ENCODE measurements around the gene TRRAP.
"Not testable (repeated sequence)": the region's sequence is repeated elsewhere in the genome, so short reads cannot be mapped to it uniquely, and the experiment has no call there.

The TRRAP gene

GRCh38 chr7:98868450-98868849 is 9.9 kb upstream of the TRRAP start:
- no peak for FAIRE-seq

GRCh38 chr7:98869027-98869596 is 9.2 kb upstream of the TRRAP start:
- no peak for FAIRE-seq

GRCh38 chr7:98869597-98870120 is 8.7 kb upstream of the TRRAP start, which contains the start of gene TMEM130:
Gene TMEM130 (minus strand): TSS chr7:98870014. CDS start chr7:98869861, 153 bp downstream.
- FAIRE-seq: no peak

GRCh38 chr7:98870121-98870651 is 8.1 kb upstream of the TRRAP start:
- FAIRE-seq: no peak

GRCh38 chr7:98870807-98871491 is 7.4 kb upstream of the TRRAP start:
- FAIRE-seq: no peak

- FAIRE-seq: no peak
Measured at GRCh38 chr7:98872328-98872924, 5.9 kb upstream of the TRRAP start.

GRCh38 chr7:98873610-98874009 is 4.7 kb upstream of the TRRAP start:
- not testable (repeated sequence) for FAIRE-seq

GRCh38 chr7:98874942-98875341 is 3.4 kb upstream of the TRRAP start:
- no peak for FAIRE-seq

- FAIRE-seq: no peak
Measured at GRCh38 chr7:98875501-98875900, 2.8 kb upstream of the TRRAP start.

- FAIRE-seq: no peak
Measured at GRCh38 chr7:98877146-98877545, 1.2 kb upstream of the TRRAP start.

- no peak for FAIRE-seq
Measured at GRCh38 chr7:98877692-98878364, 504 bp upstream of the TRRAP start.

GRCh38 chr7:98879198-98879978 is 1.1 kb downstream of the TRRAP start:
- no peak for FAIRE-seq

- no peak for FAIRE-seq
Measured at GRCh38 chr7:98879979-98880315, 1.6 kb downstream of the TRRAP start.

- FAIRE-seq: no peak
Measured at GRCh38 chr7:98880485-98880884, 2.2 kb downstream of the TRRAP start.

GRCh38 chr7:98881561-98882315 is 3.4 kb downstream of the TRRAP start:
- FAIRE-seq: no peak

- no peak for FAIRE-seq
Measured at GRCh38 chr7:98884416-98884815, 6.1 kb downstream of the TRRAP start.

- FAIRE-seq: no peak
Measured at GRCh38 chr7:98887038-98887437, 8.7 kb downstream of the TRRAP start.

GRCh38 chr7:98892609-98893008 is 14.3 kb downstream of the TRRAP start:
- FAIRE-seq: no peak

GRCh38 chr7:98899816-98900215 is 21.5 kb downstream of the TRRAP start:
- FAIRE-seq: no peak

GRCh38 chr7:98900815-98901214 is 22.5 kb downstream of the TRRAP start:
- FAIRE-seq: no peak

- no peak for FAIRE-seq
Measured at GRCh38 chr7:98902523-98902922, 24.2 kb downstream of the TRRAP start.

- FAIRE-seq: no peak
Measured at GRCh38 chr7:98903246-98903645, 24.9 kb downstream of the TRRAP start.

All from islet of Langerhans (tissue), 1 donor.